ENCODE data around the gene RTP5. TPM values are rescaled to one million over a fixed set of nuclear protein-coding genes. Genes with fewer than 3 reads are reported as not detected.
"Not testable (repeated sequence)": the region's sequence is repeated elsewhere in the genome, so short reads cannot be mapped to it uniquely, and the experiment has no call there.

RTP5 gene
- total RNA-seq, 1 donor from 2014 or later: not detected

DNA sequence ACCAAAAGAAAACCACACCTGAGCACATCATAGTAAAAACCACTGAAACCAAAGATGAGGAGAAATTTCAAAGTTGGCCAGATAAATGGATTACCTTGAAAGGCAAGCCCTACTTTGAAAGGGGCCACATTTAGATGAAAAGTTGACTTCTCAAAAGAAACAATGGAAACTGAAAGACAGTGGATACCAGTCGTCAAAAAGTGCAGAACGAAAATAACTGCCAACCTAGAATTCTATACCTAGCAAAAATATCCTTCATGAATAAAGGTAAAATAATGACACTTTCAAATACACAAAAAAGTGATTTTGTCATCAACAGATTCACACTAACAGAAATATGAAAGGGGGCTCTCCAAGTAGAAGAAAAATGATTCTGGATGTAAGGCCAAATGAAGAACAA, 42.1 kb upstream of the RTP5 start:
- H3K27ac Mint-ChIP-seq (ENCODE audit: unreplicated experiment): no peak overlapping the region
- H3K27me3 Mint-ChIP-seq (ENCODE audit: unreplicated experiment): peaks cover 17% of the 10 kb centered on the region
- peaks cover 4% of the 10 kb centered on the region for H3K4me1 Mint-ChIP-seq (ENCODE audit: low read depth, unreplicated experiment)
- DNase-seq: no peak
- no peak overlapping the region for H3K4me3 Mint-ChIP-seq (ENCODE audit: unreplicated experiment)
- H3K9me3 Mint-ChIP-seq (ENCODE audit: unreplicated experiment): peaks cover 20% of the 10 kb centered on the region
- H3K36me3 Mint-ChIP-seq (ENCODE audit: unreplicated experiment): peaks cover 24% of the 10 kb centered on the region
- no peak for TF ChIP-seq CTCF (IDR thresholded peaks at IDR 0.05; ENCODE audit: partially characterized antibody, unreplicated experiment)

DNA sequence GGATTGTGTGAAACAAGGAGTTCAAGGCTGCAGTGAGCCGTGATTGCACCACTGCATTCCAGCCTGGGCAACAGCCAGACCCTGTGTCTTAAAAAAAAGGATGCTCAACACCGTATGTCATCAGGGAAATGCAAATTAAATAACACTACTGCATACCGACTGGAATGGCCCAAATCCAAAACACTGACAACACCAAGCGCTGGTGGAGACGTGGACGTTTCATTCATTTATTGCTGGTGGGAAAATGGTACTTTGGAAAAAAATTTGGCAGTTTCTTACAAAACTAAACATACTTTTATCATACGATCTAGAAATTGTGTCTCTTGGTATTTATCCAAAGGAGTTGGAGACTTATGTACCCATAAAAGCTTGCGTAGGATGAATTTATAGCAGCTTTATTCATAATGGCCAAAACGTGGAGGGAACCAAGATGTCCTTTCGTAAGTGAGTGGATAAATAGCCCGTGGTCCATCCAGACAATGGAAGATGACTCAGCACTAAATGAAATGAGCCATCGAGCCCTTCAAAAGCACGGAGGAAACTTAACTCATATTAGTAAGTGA, 36.3 kb upstream of the RTP5 start:
- Mint-ChIP-seq H3K4me1 (ENCODE audit: low read depth, unreplicated experiment) (no peaks in the 10 kb centered on the region), H3K4me3 (ENCODE audit: unreplicated experiment) (no peak overlapping the region), H3K27ac (ENCODE audit: unreplicated experiment) (no peak overlapping the region), H3K9me3 (ENCODE audit: unreplicated experiment) (no peaks in the 10 kb centered on the region), H3K36me3 (ENCODE audit: unreplicated experiment) (peaks cover 5% of the 10 kb centered on the region), H3K27me3 (ENCODE audit: unreplicated experiment) (no peaks in the 10 kb centered on the region)
- DNase-seq: no peak
- TF ChIP-seq CTCF (IDR thresholded peaks at IDR 0.05; ENCODE audit: partially characterized antibody, unreplicated experiment): no peak

GRCh38 chr2:241833756-241834526, 35.6 kb upstream of the RTP5 start:
- not testable (repeated sequence) for H3K27me3 Mint-ChIP-seq (ENCODE audit: unreplicated experiment); H3K4me1 Mint-ChIP-seq (ENCODE audit: low read depth, unreplicated experiment); H3K27ac Mint-ChIP-seq (ENCODE audit: unreplicated experiment); H3K4me3 Mint-ChIP-seq (ENCODE audit: unreplicated experiment); DNase-seq; H3K9me3 Mint-ChIP-seq (ENCODE audit: unreplicated experiment); H3K36me3 Mint-ChIP-seq (ENCODE audit: unreplicated experiment)

DNA sequence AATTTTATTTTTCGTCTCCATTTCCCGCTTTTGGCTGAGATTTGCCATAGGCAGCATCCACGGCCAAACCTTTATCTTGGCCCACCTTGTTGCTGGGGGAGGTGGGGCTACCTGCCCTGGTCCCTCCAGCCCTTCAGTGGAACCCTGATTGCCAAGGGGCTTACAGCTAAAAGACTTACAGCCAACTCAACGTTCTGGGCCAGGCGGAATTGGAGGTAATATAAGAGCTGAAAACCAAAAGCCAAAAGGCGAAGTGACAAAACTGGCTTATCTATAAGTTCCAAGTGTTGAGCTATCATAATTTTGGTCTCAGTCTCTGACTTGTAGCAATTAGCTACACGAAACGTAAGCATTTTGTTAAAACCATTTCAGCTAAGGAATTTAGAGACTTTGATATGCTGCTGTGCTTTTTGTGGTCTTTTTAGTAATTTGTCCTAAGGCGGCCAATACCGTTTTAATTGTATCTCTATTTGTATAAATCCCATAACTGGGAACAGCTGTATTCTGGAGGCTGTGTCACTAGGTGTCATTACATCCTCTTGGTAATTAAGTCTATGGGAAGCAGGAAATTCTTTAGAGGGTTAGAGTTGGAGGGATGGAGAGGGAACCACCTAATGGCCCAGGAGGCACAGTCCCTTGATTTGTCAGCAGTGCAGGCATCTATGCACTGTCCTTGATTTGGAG, 34.9 kb upstream of the RTP5 start:
- no peak overlapping the region for H3K4me3 Mint-ChIP-seq (ENCODE audit: unreplicated experiment)
- DNase-seq: no peak

DNA sequence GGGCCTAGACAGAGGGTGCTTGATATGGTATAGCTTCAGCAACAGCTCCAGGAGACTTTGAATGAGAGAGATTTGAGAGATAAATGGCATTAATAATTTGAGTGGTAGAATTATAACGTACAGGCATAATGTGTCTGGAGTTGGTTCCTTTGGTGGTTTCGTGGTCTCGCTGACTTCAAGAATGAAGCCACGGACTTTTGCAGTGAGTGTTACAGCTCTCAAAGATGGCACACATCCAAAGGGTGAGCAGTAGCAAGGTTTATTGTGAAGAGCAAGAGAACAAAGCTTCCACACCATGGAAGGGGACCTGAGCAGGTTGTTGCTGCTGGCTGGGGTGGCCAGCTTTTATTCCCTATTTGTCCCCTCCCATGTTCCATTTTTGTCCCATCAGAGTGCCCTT, 33.9 kb upstream of the RTP5 start:
- no peaks in the 10 kb centered on the region for H3K4me1 Mint-ChIP-seq (ENCODE audit: low read depth, unreplicated experiment)
- no peak for DNase-seq
- H3K36me3 Mint-ChIP-seq (ENCODE audit: unreplicated experiment): peaks cover 5% of the 10 kb centered on the region
- no peaks in the 10 kb centered on the region for H3K9me3 Mint-ChIP-seq (ENCODE audit: unreplicated experiment)
- no peak for TF ChIP-seq CTCF (IDR thresholded peaks at IDR 0.05; ENCODE audit: partially characterized antibody, unreplicated experiment)
- H3K27ac Mint-ChIP-seq (ENCODE audit: unreplicated experiment): no peak overlapping the region
- H3K4me3 Mint-ChIP-seq (ENCODE audit: unreplicated experiment): no peak overlapping the region
- no peaks in the 10 kb centered on the region for H3K27me3 Mint-ChIP-seq (ENCODE audit: unreplicated experiment)

More for the DNA sequence above, 34.9 kb upstream of the RTP5 start:
- H3K27ac Mint-ChIP-seq (ENCODE audit: unreplicated experiment): no peak overlapping the region
- H3K27me3 Mint-ChIP-seq (ENCODE audit: unreplicated experiment): no peaks in the 10 kb centered on the region
- TF ChIP-seq CTCF (IDR thresholded peaks at IDR 0.05; ENCODE audit: partially characterized antibody, unreplicated experiment): no peak
- H3K9me3 Mint-ChIP-seq (ENCODE audit: unreplicated experiment): no peaks in the 10 kb centered on the region
- H3K36me3 Mint-ChIP-seq (ENCODE audit: unreplicated experiment): peaks cover 5% of the 10 kb centered on the region
- H3K4me1 Mint-ChIP-seq (ENCODE audit: low read depth, unreplicated experiment): no peaks in the 10 kb centered on the region

Measured in glutamatergic neuron (in vitro differentiated cells).